ENCODE results near the gene MYO5C.

- TF ChIP-seq CTCF (IDR thresholded peaks at IDR 0.05; ENCODE audit: insufficient read depth, low read depth, low read length) (no peak), EZH2 (IDR thresholded peaks at IDR 0.05; ENCODE audit: insufficient read depth, low read length) (no peak)
These were observed 113.4 kb downstream of the MYO5C start for GRCh38 chr15:52181938-52182780.

All from astrocyte (in vitro differentiated cells and primary cell).